ENCODE measurements around the gene CFAP251.

CFAP251 gene

GRCh38 chr12:121969726-121970125, 51.3 kb downstream of the CFAP251 start:
- no peak for DNase-seq (ENCODE audit: extremely low spot score)
- no peak for TF ChIP-seq CTCF (IDR thresholded peaks at IDR 0.05; ENCODE audit: control extremely low read depth, extremely low read depth, low read depth, missing control alignments)
- ChIA-PET CTCF (interaction anchor here (1.0 to 1.8 kb wide), 3 partner anchors 11 to 153 kb away, joined by 3 read pairs; no protein-coding TSS in a partner anchor), POLR2A (no interaction called here)

- POLR2A ChIA-PET, result no interaction called here
- CTCF ChIA-PET, result interaction anchor here (1.2 to 1.8 kb wide), 3 partner anchors 8 to 58 kb away, joined by 3 to 4 read pairs (median 3); no protein-coding TSS in a partner anchor
- no peak for DNase-seq (ENCODE audit: extremely low spot score)
- TF ChIP-seq CTCF (IDR thresholded peaks at IDR 0.05; ENCODE audit: control extremely low read depth, extremely low read depth, low read depth, missing control alignments), result no peak
Observed at GRCh38 chr12:121970581-121971300, 52.3 kb downstream of the CFAP251 start.

- no peak for TF ChIP-seq CTCF (IDR thresholded peaks at IDR 0.05; ENCODE audit: control extremely low read depth, extremely low read depth, low read depth, missing control alignments)
- peak; percentile 2 for DNase-seq (ENCODE audit: extremely low spot score)
- CTCF ChIA-PET, result no interaction called here
- POLR2A ChIA-PET, result no interaction called here
Observed at GRCh38 chr12:121974026-121974985, 55.9 kb downstream of the CFAP251 start.

GRCh38 chr12:121975021-121975420, 56.6 kb downstream of the CFAP251 start:
- POLR2A ChIA-PET, result no interaction called here
- TF ChIP-seq CTCF (IDR thresholded peaks at IDR 0.05; ENCODE audit: control extremely low read depth, extremely low read depth, low read depth, missing control alignments), result no peak
- peak; percentile 1 for DNase-seq (ENCODE audit: extremely low spot score)
- CTCF ChIA-PET, result no interaction called here

GRCh38 chr12:121976950-121977349, 58.6 kb downstream of the CFAP251 start:
- ChIA-PET POLR2A (no interaction called here), CTCF (no interaction called here)
- no peak for TF ChIP-seq CTCF (IDR thresholded peaks at IDR 0.05; ENCODE audit: control extremely low read depth, extremely low read depth, low read depth, missing control alignments)
- no peak for DNase-seq (ENCODE audit: extremely low spot score)

GRCh38 chr12:121980191-121980891, 61.9 kb downstream of the CFAP251 start:
- ChIA-PET POLR2A (interaction anchor here (0.6 to 2.5 kb wide), 3 partner anchors 11 to 72 kb away, joined by 3 to 12 read pairs (median 5); no protein-coding TSS in a partner anchor), CTCF (interaction anchor here (1.2 to 4.4 kb wide), 4 partner anchors 10 to 186 kb away, joined by 3 to 24 read pairs (median 6); partner anchors contain the start of gene RHOF)
- peak; percentile 54 for DNase-seq (ENCODE audit: extremely low spot score)
- no peak for TF ChIP-seq CTCF (IDR thresholded peaks at IDR 0.05; ENCODE audit: control extremely low read depth, extremely low read depth, low read depth, missing control alignments)
